Prostate gland (tissue), 2 donors: Measurements from ENCODE around the gene NDFIP1.

Experiments used
- CTCF ChIP-seq, 4 experiments: fragments of 200-600 bp in 2 of 4; fragments of 450-650 bp in 2 of 4; sonication (generic) in 2 of 4; IDR thresholded peaks; 1 replicate in 3 of 4; 2 replicates in 1 of 4; pipeline ENCODE4 v1.5.1; 2016 to 2019; ENCODE audit warnings: antibody characterized with exemption in 4 of 4, mild to moderate bottlenecking in 2 of 4, moderate library complexity in 2 of 4
- POLR2A ChIP-seq: fragments of 450-650 bp; IDR thresholded peaks from one replicate; pipeline ENCODE4 v1.6.1; 2016; ENCODE audit warnings: antibody characterized with exemption, mild to moderate bottlenecking
- POLR2AphosphoS5 ChIP-seq: sonication (generic); formaldehyde crosslinking; IDR thresholded peaks from one replicate; pipeline ENCODE4 v1.6.1; 2017; ENCODE audit warnings: antibody characterized with exemption

GRCh38 chr5:142109331-142110045 lies 909 bp downstream of the NDFIP1 start:
- TF ChIP-seq POLR2A (no peak), CTCF (IDR thresholded peaks at IDR 0.05) (no peak), POLR2AphosphoS5 (no peak)
